ENCODE results near the gene TPCN1.

Gene TPCN1

GRCh38 chr12:113298861-113299545 is 77.7 kb downstream of the TPCN1 start:
- H3K36me3 ChIP-seq (ENCODE audit: control insufficient read depth in 1 of 2, insufficient read depth in 2 of 2, low read depth in 1 of 2, low read length in 2 of 2), result peaks cover 50 to 51% of the 10 kb centered on the region in 2 experiments
- peak overlapping the region; percentile 76 for H3K27ac ChIP-seq (ENCODE audit: low read length, poor library complexity, severe bottlenecking)
- no peaks in the 10 kb centered on the region for H3K27me3 ChIP-seq (ENCODE audit: control insufficient read depth in 1 of 2, insufficient read depth in 1 of 2, low read length in 2 of 2)
- H4K8ac ChIP-seq (ENCODE audit: low read length), result peak overlapping the region; percentile 76
- 92% methylated on average over 20 of the region's 20 CpGs for WGBS
- H3K9ac ChIP-seq (ENCODE audit: low read length), result peak overlapping the region; percentile 67
- H2BK120ac ChIP-seq (ENCODE audit: low read depth, low read length), result no peak overlapping the region
- DNase-seq, result no peak
- no peak overlapping the region for H3K4me2 ChIP-seq (ENCODE audit: low read length, poor library complexity, severe bottlenecking)
- peak overlapping the region; percentile 91 for H4K91ac ChIP-seq (ENCODE audit: low read length)
- no peaks in the 10 kb centered on the region for H3K79me1 ChIP-seq (replicated peaks; ENCODE audit: low read length, poor library complexity, severe bottlenecking)
- no peak overlapping the region for H2AFZ ChIP-seq (ENCODE audit: low read depth, low read length)
- peak overlapping the region; percentile 6 for H2BK15ac ChIP-seq (ENCODE audit: low read depth, poor library complexity, severe bottlenecking)
- peak overlapping the region in 1 of 2 experiments; percentile 23 for H2BK12ac ChIP-seq (ENCODE audit: low read length in 2 of 2)
- no peaks in the 10 kb centered on the region for H3K9me3 ChIP-seq (ENCODE audit: control insufficient read depth, low read length)
- peak overlapping the region; percentile 44 to 72 for H3K18ac ChIP-seq (ENCODE audit: low read depth in 1 of 2, low read length in 2 of 2)
- peak overlapping the region; percentile 62 for H2AK5ac ChIP-seq (ENCODE audit: low read length, severe bottlenecking)
- H3K4me3 ChIP-seq (ENCODE audit: insufficient read depth in 1 of 2, low read depth in 1 of 2, low read length in 2 of 2), result no peak overlapping the region
- H3K23ac ChIP-seq (ENCODE audit: low read length in 2 of 2), result no peak overlapping the region
- H2BK5ac ChIP-seq (ENCODE audit: low read depth, low read length, poor library complexity, severe bottlenecking), result no peak overlapping the region
- peak overlapping the region in 1 of 2 experiments; percentile 41 for H3K4ac ChIP-seq (ENCODE audit: low read depth in 1 of 2, low read length in 2 of 2)
- H3K4me1 ChIP-seq (ENCODE audit: control insufficient read depth, insufficient read depth, low read depth, low read length), result peaks cover 24% of the 10 kb centered on the region
- H3K14ac ChIP-seq (ENCODE audit: low read length in 2 of 2), result peak overlapping the region in 1 of 2 experiments; percentile 50

GRCh38 chr12:113299619-113300237 is 78.5 kb downstream of the TPCN1 start:
- peaks cover 24% of the 10 kb centered on the region for H3K4me1 ChIP-seq (ENCODE audit: control insufficient read depth, insufficient read depth, low read depth, low read length)
- H3K4ac ChIP-seq (ENCODE audit: low read depth in 1 of 2, low read length in 2 of 2), result no peak overlapping the region
- H3K4me2 ChIP-seq (ENCODE audit: low read length, poor library complexity, severe bottlenecking), result peak overlapping the region; percentile 4
- H3K14ac ChIP-seq (ENCODE audit: low read length in 2 of 2), result no peak overlapping the region
- H2BK5ac ChIP-seq (ENCODE audit: low read depth, low read length, poor library complexity, severe bottlenecking), result no peak overlapping the region
- H2BK15ac ChIP-seq (ENCODE audit: low read depth, poor library complexity, severe bottlenecking), result no peak overlapping the region
- H2BK12ac ChIP-seq (ENCODE audit: low read length in 2 of 2), result peak overlapping the region in 1 of 2 experiments; percentile 48
- peak overlapping the region; percentile 15 for H2AFZ ChIP-seq (ENCODE audit: low read depth, low read length)
- peak overlapping the region; percentile 67 for H3K9ac ChIP-seq (ENCODE audit: low read length)
- H3K4me3 ChIP-seq (ENCODE audit: insufficient read depth in 1 of 2, low read depth in 1 of 2, low read length in 2 of 2), result no peak overlapping the region
- peak overlapping the region; percentile 76 for H3K27ac ChIP-seq (ENCODE audit: low read length, poor library complexity, severe bottlenecking)
- peaks cover 47 to 48% of the 10 kb centered on the region in 2 experiments for H3K36me3 ChIP-seq (ENCODE audit: control insufficient read depth in 1 of 2, insufficient read depth in 2 of 2, low read depth in 1 of 2, low read length in 2 of 2)
- no peak overlapping the region for H3K23ac ChIP-seq (ENCODE audit: low read length in 2 of 2)
- WGBS, result 15% methylated on average over 14 of the region's 14 CpGs
- no peaks in the 10 kb centered on the region for H3K79me1 ChIP-seq (replicated peaks; ENCODE audit: low read length, poor library complexity, severe bottlenecking)
- no peaks in the 10 kb centered on the region for H3K27me3 ChIP-seq (ENCODE audit: control insufficient read depth in 1 of 2, insufficient read depth in 1 of 2, low read length in 2 of 2)
- DNase-seq, result peak; percentile 86
- no peak overlapping the region for H2AK5ac ChIP-seq (ENCODE audit: low read length, severe bottlenecking)
- no peak overlapping the region for H4K91ac ChIP-seq (ENCODE audit: low read length)
- H3K18ac ChIP-seq (ENCODE audit: low read depth in 1 of 2, low read length in 2 of 2), result peak overlapping the region; percentile 15 to 72
- H4K8ac ChIP-seq (ENCODE audit: low read length), result peak overlapping the region; percentile 76
- H3K9me3 ChIP-seq (ENCODE audit: control insufficient read depth, low read length), result no peaks in the 10 kb centered on the region
- H2BK120ac ChIP-seq (ENCODE audit: low read depth, low read length), result peak overlapping the region; percentile 12

- no peaks in the 10 kb centered on the region for H3K79me1 ChIP-seq (replicated peaks; ENCODE audit: low read length, poor library complexity, severe bottlenecking)
- H3K27me3 ChIP-seq (ENCODE audit: control insufficient read depth in 1 of 2, insufficient read depth in 1 of 2, low read length in 2 of 2), result no peaks in the 10 kb centered on the region
- H4K91ac ChIP-seq (ENCODE audit: low read length), result no peak overlapping the region
- WGBS, result 90% methylated on average over 6 of the region's 6 CpGs
- no peak overlapping the region for H3K9ac ChIP-seq (ENCODE audit: low read length)
- H3K23ac ChIP-seq (ENCODE audit: low read length in 2 of 2), result no peak overlapping the region
- no peak overlapping the region for H4K8ac ChIP-seq (ENCODE audit: low read length)
- no peak overlapping the region for H3K18ac ChIP-seq (ENCODE audit: low read depth in 1 of 2, low read length in 2 of 2)
- H2BK12ac ChIP-seq (ENCODE audit: low read length in 2 of 2), result no peak overlapping the region
- no peak overlapping the region for H2BK120ac ChIP-seq (ENCODE audit: low read depth, low read length)
- no peak overlapping the region for H3K27ac ChIP-seq (ENCODE audit: low read length, poor library complexity, severe bottlenecking)
- peaks cover 30% of the 10 kb centered on the region for H3K4me1 ChIP-seq (ENCODE audit: control insufficient read depth, insufficient read depth, low read depth, low read length)
- no peak overlapping the region for H2AK5ac ChIP-seq (ENCODE audit: low read length, severe bottlenecking)
- H2BK15ac ChIP-seq (ENCODE audit: low read depth, poor library complexity, severe bottlenecking), result no peak overlapping the region
- no peak overlapping the region for H2BK5ac ChIP-seq (ENCODE audit: low read depth, low read length, poor library complexity, severe bottlenecking)
- no peak overlapping the region for H3K4me3 ChIP-seq (ENCODE audit: insufficient read depth in 1 of 2, low read depth in 1 of 2, low read length in 2 of 2)
- no peak overlapping the region for H3K4me2 ChIP-seq (ENCODE audit: low read length, poor library complexity, severe bottlenecking)
- no peak overlapping the region for H3K14ac ChIP-seq (ENCODE audit: low read length in 2 of 2)
- H2AFZ ChIP-seq (ENCODE audit: low read depth, low read length), result no peak overlapping the region
- peaks cover 39 to 41% of the 10 kb centered on the region in 2 experiments for H3K36me3 ChIP-seq (ENCODE audit: control insufficient read depth in 1 of 2, insufficient read depth in 2 of 2, low read depth in 1 of 2, low read length in 2 of 2)
- no peaks in the 10 kb centered on the region for H3K9me3 ChIP-seq (ENCODE audit: control insufficient read depth, low read length)
- DNase-seq, result no peak
- no peak overlapping the region for H3K4ac ChIP-seq (ENCODE audit: low read depth in 1 of 2, low read length in 2 of 2)
Observed at GRCh38 chr12:113301811-113302210, 80.5 kb downstream of the TPCN1 start.

- H4K8ac ChIP-seq (ENCODE audit: low read length), result no peak overlapping the region
- no peak overlapping the region for H3K23ac ChIP-seq (ENCODE audit: low read length in 2 of 2)
- H4K91ac ChIP-seq (ENCODE audit: low read length), result no peak overlapping the region
- no peak overlapping the region for H2AK5ac ChIP-seq (ENCODE audit: low read length, severe bottlenecking)
- no peak overlapping the region for H3K27ac ChIP-seq (ENCODE audit: low read length, poor library complexity, severe bottlenecking)
- H3K14ac ChIP-seq (ENCODE audit: low read length in 2 of 2), result no peak overlapping the region
- H2BK15ac ChIP-seq (ENCODE audit: low read depth, poor library complexity, severe bottlenecking), result no peak overlapping the region
- no peaks in the 10 kb centered on the region for H3K27me3 ChIP-seq (ENCODE audit: control insufficient read depth in 1 of 2, insufficient read depth in 1 of 2, low read length in 2 of 2)
- peaks cover 37 to 38% of the 10 kb centered on the region in 2 experiments for H3K36me3 ChIP-seq (ENCODE audit: control insufficient read depth in 1 of 2, insufficient read depth in 2 of 2, low read depth in 1 of 2, low read length in 2 of 2)
- H3K4me1 ChIP-seq (ENCODE audit: control insufficient read depth, insufficient read depth, low read depth, low read length), result peaks cover 26% of the 10 kb centered on the region
- WGBS, result 98% methylated on average over 8 of the region's 8 CpGs
- H3K79me1 ChIP-seq (replicated peaks; ENCODE audit: low read length, poor library complexity, severe bottlenecking), result no peaks in the 10 kb centered on the region
- H3K9ac ChIP-seq (ENCODE audit: low read length), result no peak overlapping the region
- H2BK5ac ChIP-seq (ENCODE audit: low read depth, low read length, poor library complexity, severe bottlenecking), result no peak overlapping the region
- DNase-seq, result no peak
- no peak overlapping the region for H3K4me3 ChIP-seq (ENCODE audit: insufficient read depth in 1 of 2, low read depth in 1 of 2, low read length in 2 of 2)
- H2BK12ac ChIP-seq (ENCODE audit: low read length in 2 of 2), result no peak overlapping the region
- no peak overlapping the region for H3K18ac ChIP-seq (ENCODE audit: low read depth in 1 of 2, low read length in 2 of 2)
- no peak overlapping the region for H2AFZ ChIP-seq (ENCODE audit: low read depth, low read length)
- H3K4me2 ChIP-seq (ENCODE audit: low read length, poor library complexity, severe bottlenecking), result no peak overlapping the region
- no peaks in the 10 kb centered on the region for H3K9me3 ChIP-seq (ENCODE audit: control insufficient read depth, low read length)
- no peak overlapping the region for H3K4ac ChIP-seq (ENCODE audit: low read depth in 1 of 2, low read length in 2 of 2)
- H2BK120ac ChIP-seq (ENCODE audit: low read depth, low read length), result no peak overlapping the region
Observed at GRCh38 chr12:113302466-113302865, 81.2 kb downstream of the TPCN1 start.

All from mesenchymal stem cell (in vitro differentiated cells and primary cell).